Caco-2 (cell line): ENCODE data around the gene HOXD11. TPM values are rescaled to one million over a fixed set of nuclear protein-coding genes. Genes with fewer than 3 reads are reported as not detected.

ENCODE experiments used
- BruUV-seq: library from RNA; stranded (reverse); fragments of 400-500 nt; replicated peaks from 2 replicates; lab custom pipeline; 2021; lab: Mats Ljungman, UMichigan
- CTCF ChIA-PET: fragments of 300-600 bp; sonication (Branson Sonifier 250); formaldehyde crosslinking; loops from one replicate; lab custom pipeline; 2022; ENCODE audit warnings: antibody characterized with exemption; lab: Charles Lee
- POLR2A ChIA-PET: fragments of 300-600 bp; sonication (Branson Sonifier 250); formaldehyde crosslinking; loops from one replicate; lab custom pipeline; 2022; ENCODE audit warnings: antibody characterized with exemption; lab: Charles Lee
- DNase-seq, 2 experiments: peaks; one replicate each; pipeline versions ENCODE4 v3.0.0 to v3.0.0-alpha.2; 2020 to 2022
- H3K27me3 ChIP-seq: replicated peaks from 2 replicates; pipeline ENCODE4 v1.6.0; 2011; ENCODE audit warnings: low read length; ENCODE audit not compliant: control insufficient read depth, insufficient read depth
- H3K36me3 ChIP-seq: 2 replicates; pipeline ENCODE4 v1.5.1; 2011; ENCODE audit warnings: low read length; ENCODE audit not compliant: control insufficient read depth, insufficient read depth
- H3K4me1 ChIP-seq: fragments of 250-450 bp; sonication (Bioruptor Pico); 2 replicates; pipeline ENCODE4 v1.5.1; 2020; ENCODE audit warnings: mild to moderate bottlenecking
- H3K4me3 ChIP-seq: 2 replicates; pipeline ENCODE4 v1.5.1; 2011; ENCODE audit warnings: low read depth, mild to moderate bottlenecking, control low read depth, low read length
- H3K9me3 ChIP-seq: fragments of 250-450 bp; sonication (Bioruptor Pico); 2 replicates; pipeline ENCODE4 v1.5.1; 2020; ENCODE audit warnings: mild to moderate bottlenecking, moderate library complexity
- H3K27ac Mint-ChIP-seq: one replicate; pipeline ENCODE4 v1.8.0; 2022; ENCODE audit warnings: mixed read lengths; ENCODE audit not compliant: unreplicated experiment
- H3K27me3 Mint-ChIP-seq: one replicate; pipeline ENCODE4 v1.8.0; 2022; ENCODE audit warnings: mixed read lengths; ENCODE audit not compliant: insufficient read depth, unreplicated experiment
- H3K36me3 Mint-ChIP-seq: one replicate; pipeline ENCODE4 v1.8.0; 2022; ENCODE audit warnings: mild to moderate bottlenecking, mixed read lengths; ENCODE audit not compliant: insufficient read depth, unreplicated experiment
- H3K4me1 Mint-ChIP-seq: one replicate; pipeline ENCODE4 v1.8.0; 2022; ENCODE audit warnings: low read depth, mixed read lengths; ENCODE audit not compliant: unreplicated experiment
- H3K4me3 Mint-ChIP-seq: one replicate; pipeline ENCODE4 v1.8.0; 2022; ENCODE audit warnings: mild to moderate bottlenecking, moderate library complexity, mixed read lengths; ENCODE audit not compliant: unreplicated experiment
- H3K9me3 Mint-ChIP-seq: one replicate; pipeline ENCODE4 v1.8.0; 2022; ENCODE audit warnings: mixed read lengths; ENCODE audit not compliant: unreplicated experiment
- CTCF ChIP-seq, 2 experiments: fragments of 200-600 bp in 1 of 2; IDR thresholded peaks; 1 replicate in 1 of 2; 2 replicates in 1 of 2; pipeline versions ENCODE4 v1.5.1 to v1.8.0; 2011 to 2022; ENCODE audit warnings: antibody characterized with exemption in 1 of 2, control low read depth in 1 of 2, inconsistent platforms in 1 of 2, low read depth in 1 of 2, low read length in 1 of 2, mild to moderate bottlenecking in 1 of 2, moderate library complexity in 1 of 2; ENCODE audit not compliant: insufficient read depth in 1 of 2, severe bottlenecking in 1 of 2, unreplicated experiment in 1 of 2
- intact Hi-C: fragments of 100-400 bp; cut with micrococcal nuclease; formaldehyde crosslinking; loops from one replicate; pipeline ENCODE4 v1.10.0; 2022; ENCODE audit not compliant: unreplicated experiment
- total RNA-seq: library from RNA; stranded (reverse); gene quantifications from 2 replicates; pipeline ENCODE4 v1.2.3, GENCODE V29; 2022

Gene HOXD11
- total RNA-seq, 1 experiment from 2014 or later = not detected

- Mint-ChIP-seq H3K27ac (no peak overlapping the region), H3K4me3 (no peak overlapping the region), H3K4me1 (peaks cover 7% of the 10 kb centered on the region), H3K36me3 (no peaks in the 10 kb centered on the region), H3K9me3 (no peaks in the 10 kb centered on the region), H3K27me3 (peaks cover 29% of the 10 kb centered on the region)
- Histone ChIP-seq H3K4me1 (0 out of 2 replicates have a peak, but pooled peaks cover 3% of the 10 kb centered on the region), H3K9me3 (no peaks in the 10 kb centered on the region), H3K27me3 (peaks cover 3% of the 10 kb centered on the region; the same call in 1 of the 2 replicates), H3K36me3 (no peaks in the 10 kb centered on the region), H3K4me3 (no peak overlapping the region)
- intact Hi-C loops = no loop called here
- TF ChIP-seq CTCF (IDR thresholded peaks at IDR 0.05; ENCODE audit: insufficient read depth in 1 of 2, low read depth in 1 of 2, low read length in 1 of 2, severe bottlenecking in 1 of 2, unreplicated experiment in 1 of 2) = no peak
- CTCF ChIA-PET = interaction anchor here (0.5 kb wide), 1 partner anchor 754 kb away, joined by 4 read pairs; no protein-coding TSS in a partner anchor
- BruUV-seq = no TSS peak
- POLR2A ChIA-PET = no interaction called here
- no peak for DNase-seq
Measured at GRCh38 chr2:176074919-176075425, 32.1 kb upstream of the HOXD11 start.

GRCh38 chr2:176075481-176075880 is 31.6 kb upstream of the HOXD11 start:
- Mint-ChIP-seq H3K27me3 (peaks cover 29% of the 10 kb centered on the region), H3K27ac (no peak overlapping the region), H3K4me1 (peaks cover 7% of the 10 kb centered on the region), H3K36me3 (no peaks in the 10 kb centered on the region), H3K4me3 (no peak overlapping the region), H3K9me3 (no peaks in the 10 kb centered on the region)
- peaks cover under 1% of the 10 kb centered on the region; the same call in 1 of the 2 replicates for H3K9me3 ChIP-seq
- no peak for DNase-seq
- no peak for TF ChIP-seq CTCF (IDR thresholded peaks at IDR 0.05; ENCODE audit: insufficient read depth in 1 of 2, low read depth in 1 of 2, low read length in 1 of 2, severe bottlenecking in 1 of 2, unreplicated experiment in 1 of 2)
- ChIA-PET POLR2A (no interaction called here), CTCF (interaction anchor here (0.5 kb wide), 1 partner anchor 755 kb away, joined by 4 read pairs; no protein-coding TSS in a partner anchor)
- H3K4me3 ChIP-seq = no peak overlapping the region
- H3K36me3 ChIP-seq = no peaks in the 10 kb centered on the region
- H3K4me1 ChIP-seq = 0 out of 2 replicates have a peak, but pooled peaks cover 3% of the 10 kb centered on the region
- BruUV-seq = no TSS peak
- H3K27me3 ChIP-seq = peaks cover 3% of the 10 kb centered on the region; the same call in 1 of the 2 replicates
- intact Hi-C loops = no loop called here

GRCh38 chr2:176076063-176076462 is 31.0 kb upstream of the HOXD11 start:
- Mint-ChIP-seq H3K4me3 (no peak overlapping the region), H3K27ac (no peak overlapping the region), H3K36me3 (no peaks in the 10 kb centered on the region), H3K27me3 (peaks cover 32% of the 10 kb centered on the region), H3K4me1 (peaks cover 7% of the 10 kb centered on the region), H3K9me3 (no peaks in the 10 kb centered on the region)
- POLR2A ChIA-PET = no interaction called here
- Histone ChIP-seq H3K4me1 (0 out of 2 replicates have a peak, but pooled peaks cover 3% of the 10 kb centered on the region), H3K36me3 (no peaks in the 10 kb centered on the region), H3K27me3 (peaks cover 6% of the 10 kb centered on the region), H3K9me3 (peaks cover 6% of the 10 kb centered on the region), H3K4me3 (no peak overlapping the region)
- no peak for DNase-seq
- no peak for TF ChIP-seq CTCF (IDR thresholded peaks at IDR 0.05; ENCODE audit: insufficient read depth in 1 of 2, low read depth in 1 of 2, low read length in 1 of 2, severe bottlenecking in 1 of 2, unreplicated experiment in 1 of 2)
- CTCF ChIA-PET = no interaction called here
- intact Hi-C loops = no loop called here
- no TSS peak for BruUV-seq
